NCI-H146 treated with DMSO at 0.1 percent for 48 hours (cell line): ENCODE results near the gene SPO11.

Source experiments
- DNase-seq: peaks from one replicate; lab custom pipeline; 2025; ENCODE audit not compliant: unreplicated experiment; lab: John Stamatoyannopoulos, UW

SPO11 gene

GRCh38 chr20:57389695-57390603 is 60.3 kb downstream of the SPO11 start:
- no peak for DNase-seq

DNA sequence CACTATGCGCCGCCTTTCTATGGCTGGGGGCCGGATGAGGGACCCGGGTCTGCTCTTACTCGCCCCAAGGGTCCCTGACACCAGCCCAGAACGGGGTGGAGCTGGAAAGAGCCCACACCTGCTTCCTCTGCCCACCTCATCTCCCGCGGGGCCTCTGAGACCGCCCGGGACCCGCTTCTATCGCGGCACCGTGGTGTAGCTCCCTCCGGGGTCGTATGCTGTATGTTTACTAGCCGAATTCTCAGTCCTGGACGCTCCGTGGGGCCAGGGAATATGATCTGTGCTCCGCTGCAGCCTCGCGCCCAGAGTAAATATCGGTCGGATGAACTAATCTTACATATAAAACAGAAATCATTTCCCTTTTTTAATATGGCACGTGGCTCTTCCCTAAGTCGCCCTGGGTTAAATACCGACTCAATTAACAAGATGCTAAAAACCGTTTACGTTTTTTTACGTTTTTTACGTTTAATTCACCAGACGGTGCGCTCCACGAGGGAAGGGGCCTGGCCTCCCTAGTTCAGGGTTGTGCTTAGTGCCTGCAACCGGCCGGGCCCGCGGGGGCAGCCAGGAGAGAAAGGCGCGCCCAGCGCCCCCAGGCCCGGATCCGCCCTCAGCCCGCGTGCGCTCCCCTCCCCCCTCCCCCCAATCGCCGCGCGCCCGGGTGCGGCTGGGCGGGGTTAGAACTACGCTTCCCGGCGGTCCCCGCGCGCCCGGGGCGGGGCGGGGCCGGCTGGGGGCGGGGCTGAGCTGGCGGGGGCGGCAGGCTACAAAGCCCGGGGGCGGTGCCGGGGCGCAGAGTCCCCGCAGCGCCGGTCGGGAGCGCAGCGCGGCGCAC is 61.2 kb downstream of the SPO11 start, which contains the start of gene RBM38:
Gene RBM38, plus strand, starts transcription at position 793 of the 835 bp plus-strand sequence. CDS start 186 bp downstream, outside the sequence.
- DNase-seq: no peak

DNA sequence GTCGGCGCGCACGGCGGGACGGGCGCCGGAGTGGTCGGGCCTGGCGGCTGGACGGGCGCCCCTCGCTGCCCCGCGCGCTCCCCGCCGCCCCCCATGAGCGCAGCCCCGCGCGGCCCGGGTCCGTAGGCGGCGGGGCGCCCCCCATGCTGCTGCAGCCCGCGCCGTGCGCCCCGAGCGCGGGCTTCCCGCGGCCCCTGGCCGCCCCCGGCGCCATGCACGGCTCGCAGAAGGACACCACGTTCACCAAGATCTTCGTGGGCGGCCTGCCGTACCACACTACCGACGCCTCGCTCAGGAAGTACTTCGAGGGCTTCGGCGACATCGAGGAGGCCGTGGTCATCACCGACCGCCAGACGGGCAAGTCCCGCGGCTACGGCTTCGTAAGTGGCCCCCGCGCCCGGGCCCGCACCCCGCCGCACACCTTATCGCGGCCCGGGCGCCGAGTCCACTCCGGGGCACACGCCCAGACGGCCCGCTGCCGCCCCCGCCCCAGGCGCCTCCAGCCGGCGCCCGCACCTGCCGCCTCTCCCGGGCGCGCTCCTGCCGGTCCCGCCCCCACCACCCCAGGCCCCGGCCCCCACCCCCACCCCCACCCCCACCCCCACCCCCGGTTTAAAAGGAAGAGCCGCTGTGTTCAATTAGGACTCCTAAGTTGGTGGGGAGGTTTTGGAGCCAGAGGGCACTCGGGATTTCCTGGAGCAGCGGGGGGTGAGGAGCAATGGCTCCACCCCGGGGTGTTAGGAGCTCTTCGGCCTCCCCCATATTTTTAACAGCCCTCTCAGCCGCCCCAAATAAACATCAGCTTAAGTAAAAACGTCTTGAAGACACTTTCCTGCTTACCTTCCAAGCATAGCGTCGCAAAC is 62.1 kb downstream of the SPO11 start:
- no peak for DNase-seq

DNA sequence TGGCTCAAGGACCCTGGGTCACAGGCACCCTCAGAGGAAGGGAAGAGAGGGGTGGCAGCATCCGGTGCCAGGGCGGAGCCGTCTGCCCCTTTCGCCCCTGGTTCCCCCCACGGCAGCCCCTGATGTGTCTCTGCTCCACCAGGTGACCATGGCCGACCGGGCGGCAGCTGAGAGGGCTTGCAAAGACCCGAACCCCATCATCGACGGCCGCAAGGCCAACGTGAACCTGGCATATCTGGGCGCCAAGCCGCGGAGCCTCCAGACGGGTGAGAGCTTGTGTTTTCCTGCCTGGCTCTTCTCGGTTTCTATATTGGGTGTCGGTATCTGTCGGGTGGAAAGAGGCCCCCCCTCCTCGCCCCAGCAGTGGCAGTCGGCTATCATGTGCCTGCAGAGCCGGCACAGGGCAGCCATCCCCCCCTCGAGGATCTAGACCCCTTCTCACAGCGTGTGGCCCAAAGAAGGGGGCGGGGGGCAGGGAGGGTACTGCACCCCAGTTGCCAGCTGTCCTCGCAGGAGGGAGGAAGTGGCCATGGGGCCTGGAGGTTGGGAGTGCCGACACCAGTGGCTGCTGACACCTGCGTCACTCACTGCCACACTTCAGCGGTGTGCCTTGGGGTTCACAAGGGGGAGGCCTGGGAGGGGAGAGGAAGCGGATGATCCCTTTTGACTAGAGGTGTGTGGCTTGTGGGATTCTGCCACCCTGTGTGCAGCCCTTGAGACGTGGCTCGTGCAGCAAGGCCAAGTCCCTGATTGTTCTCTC is 63.1 kb downstream of the SPO11 start:
- no peak for DNase-seq
